Neuronal stem cell (in vitro differentiated cells): Measurements from ENCODE around the gene THY1.
"Not testable (repeated sequence)": the region's sequence is repeated elsewhere in the genome, so short reads cannot be mapped to it uniquely, and the experiment has no call there.

Experiments used
- DNase-seq: peaks from one replicate; pipeline ENCODE4 v3.0.0-alpha.2; 2013; ENCODE audit warnings: low spot score
- H2AFZ ChIP-seq: one replicate; pipeline ENCODE4 v1.6.1; 2013; ENCODE audit warnings: mild to moderate bottlenecking, low read length, inconsistent platforms
- H2AK5ac ChIP-seq: 2 replicates; pipeline ENCODE4 v1.6.1; 2013; ENCODE audit warnings: low read depth, mild to moderate bottlenecking, inconsistent platforms, low read length, moderate library complexity, mixed read lengths
- H2BK120ac ChIP-seq: 2 replicates; pipeline ENCODE4 v1.6.1; 2013; ENCODE audit warnings: low read depth, mild to moderate bottlenecking, inconsistent platforms, low read length, moderate library complexity, mixed read lengths
- H2BK12ac ChIP-seq: one replicate; pipeline ENCODE4 v1.6.1; 2013; ENCODE audit warnings: low read length, inconsistent platforms
- H2BK15ac ChIP-seq: 2 replicates; pipeline ENCODE4 v1.6.1; 2013; ENCODE audit warnings: mild to moderate bottlenecking, low read length, inconsistent platforms, mixed read lengths
- H2BK5ac ChIP-seq: one replicate; pipeline ENCODE4 v1.6.1; 2013; ENCODE audit warnings: inconsistent platforms, mild to moderate bottlenecking, low read length, moderate library complexity
- H3K14ac ChIP-seq: one replicate; pipeline ENCODE4 v1.6.1; 2013; ENCODE audit warnings: low read length, inconsistent platforms
- H3K18ac ChIP-seq: 2 replicates; pipeline ENCODE4 v1.6.1; 2013; ENCODE audit warnings: low read length, inconsistent platforms
- H3K23ac ChIP-seq: 2 replicates; pipeline ENCODE4 v1.6.1; 2013; ENCODE audit warnings: low read depth, mild to moderate bottlenecking, mixed read lengths, low read length, inconsistent platforms; ENCODE audit not compliant: poor library complexity
- H3K27ac ChIP-seq: replicated peaks from 3 replicates; pipeline ENCODE4 v1.5.1; 2013; ENCODE audit warnings: low read length, inconsistent platforms
- H3K27me3 ChIP-seq, 3 experiments: 2 replicates each; pipeline ENCODE4 v1.6.1; 2013; ENCODE audit warnings: low read length in 3 of 3, mild to moderate bottlenecking in 2 of 3, inconsistent platforms in 1 of 3, low read depth in 1 of 3, mixed read lengths in 1 of 3, moderate library complexity in 1 of 3; ENCODE audit not compliant: control insufficient read depth in 3 of 3, insufficient read depth in 3 of 3
- H3K36me3 ChIP-seq, 2 donors: replicated peaks in 1 of 2; 2 replicates each; pipeline ENCODE4 v1.6.1; 2013; ENCODE audit warnings: low read length in 2 of 2; ENCODE audit not compliant: control insufficient read depth in 2 of 2, insufficient read depth in 2 of 2
- H3K4ac ChIP-seq: 2 replicates; pipeline ENCODE4 v1.6.1; 2013; ENCODE audit warnings: inconsistent platforms, mild to moderate bottlenecking, low read length, moderate library complexity
- H3K4me1 ChIP-seq, 2 donors: 1 replicate in 1 of 2; 2 replicates in 1 of 2; pipeline ENCODE4 v1.6.1; 2013; ENCODE audit warnings: low read length in 2 of 2, low read depth in 1 of 2; ENCODE audit not compliant: control insufficient read depth in 2 of 2, insufficient read depth in 1 of 2
- H3K4me2 ChIP-seq: one replicate; pipeline ENCODE4 v1.6.1; 2013; ENCODE audit warnings: mild to moderate bottlenecking, low read length, inconsistent platforms; ENCODE audit not compliant: insufficient read depth, poor library complexity, severe bottlenecking
- H3K4me3 ChIP-seq, 2 donors: 2 replicates each; pipeline ENCODE4 v1.5.1; 2013; ENCODE audit warnings: low read length in 2 of 2, mild to moderate bottlenecking in 2 of 2, inconsistent platforms in 1 of 2, moderate library complexity in 1 of 2
- H3K79me1 ChIP-seq: one replicate; pipeline ENCODE4 v1.6.1; 2013; ENCODE audit warnings: low read depth, mild to moderate bottlenecking, inconsistent platforms, low read length, moderate library complexity
- H3K9ac ChIP-seq: one replicate; pipeline ENCODE4 v1.6.1; 2013; ENCODE audit warnings: mild to moderate bottlenecking, low read depth, low read length, inconsistent platforms; ENCODE audit not compliant: poor library complexity
- H3K9me3 ChIP-seq, 2 donors: replicated peaks in 1 of 2; 2 replicates each; pipeline versions ENCODE3 to v1.6.1; 2013; ENCODE audit warnings: low read length in 2 of 2, mild to moderate bottlenecking in 2 of 2, inconsistent platforms in 1 of 2, low read depth in 1 of 2, mixed read lengths in 1 of 2, moderate library complexity in 1 of 2; ENCODE audit not compliant: control insufficient read depth in 2 of 2, insufficient read depth in 1 of 2
- H4K8ac ChIP-seq: one replicate; pipeline ENCODE4 v1.6.1; 2013; ENCODE audit warnings: low read depth, mild to moderate bottlenecking, inconsistent platforms, low read length, moderate library complexity
- H4K91ac ChIP-seq: one replicate; pipeline ENCODE4 v1.6.1; 2013; ENCODE audit warnings: low read length, low read depth, mild to moderate bottlenecking, inconsistent platforms; ENCODE audit not compliant: poor library complexity
- WGBS, 2 donors: extraction: QIAGEN DNeasy Blood & Tissue Kit; methylation state at CpG; one replicate each; pipeline ENCODE4 v1.1.7; 2013; ENCODE audit warnings: missing lambda C conversion rate in 2 of 2, mixed read lengths in 1 of 2; ENCODE audit not compliant: insufficient read length in 2 of 2, insufficient replicate concordance in 1 of 2; ENCODE audit errors: extremely low coverage in 2 of 2; 5-methylcytosine and 5-hydroxymethylcytosine counted together

THY1 gene

GRCh38 chr11:119437521-119437920 is 14.5 kb upstream of the THY1 start:
- not testable (repeated sequence) for H3K9ac ChIP-seq, H3K4me2 ChIP-seq, DNase-seq, H2AFZ ChIP-seq, H3K18ac ChIP-seq, H3K14ac ChIP-seq, H3K9me3 ChIP-seq, H2BK15ac ChIP-seq, H3K27ac ChIP-seq, H4K8ac ChIP-seq, H3K36me3 ChIP-seq, H2BK5ac ChIP-seq, H2AK5ac ChIP-seq, H3K79me1 ChIP-seq, H4K91ac ChIP-seq, H2BK12ac ChIP-seq, H3K4me3 ChIP-seq, H2BK120ac ChIP-seq, H3K4me1 ChIP-seq, H3K4ac ChIP-seq, H3K23ac ChIP-seq
- H3K27me3 ChIP-seq: peaks cover 0 to 25% (median 0%) of the 10 kb centered on the region in 3 experiments
- WGBS, 2 donors: no CpG with 5 or more reads among the region's 5 CpGs

DNA sequence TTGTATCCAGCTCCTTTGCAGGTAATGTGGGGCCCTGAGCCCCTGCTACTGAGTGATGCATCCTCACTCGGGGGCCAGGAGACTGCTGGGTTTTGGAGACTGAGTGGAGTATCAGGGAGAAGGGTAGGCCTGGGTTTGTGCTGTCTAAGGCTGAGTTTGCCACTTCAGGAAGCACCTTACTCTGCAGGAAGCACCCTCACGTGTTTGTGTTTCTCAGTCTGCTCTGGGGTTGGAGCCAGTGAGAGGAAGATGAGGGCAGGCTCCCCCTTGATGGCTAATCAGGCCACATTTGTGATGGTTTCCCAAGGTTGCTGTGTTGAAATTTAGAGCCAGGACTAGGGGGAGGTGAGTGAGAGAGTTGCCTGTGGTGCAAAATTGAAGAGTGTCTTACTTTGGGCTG is 13.7 kb upstream of the THY1 start:
- no peak overlapping the region for H3K4ac ChIP-seq
- no peaks in the 10 kb centered on the region for H3K79me1 ChIP-seq
- H2BK5ac ChIP-seq: no peak overlapping the region
- no peak overlapping the region for H3K14ac ChIP-seq
- H3K27ac ChIP-seq: no peak overlapping the region
- no peak overlapping the region for H2AFZ ChIP-seq
- H3K9me3 ChIP-seq: no peaks in the 10 kb centered on the region
- H3K9ac ChIP-seq: no peak overlapping the region
- no peak overlapping the region for H3K4me2 ChIP-seq
- H4K8ac ChIP-seq: no peak overlapping the region
- no peak overlapping the region for H3K18ac ChIP-seq
- DNase-seq: no peak
- peaks cover 0 to 33% (median 0%) of the 10 kb centered on the region in 3 experiments for H3K27me3 ChIP-seq
- WGBS, 2 donors: no CpG with 5 or more reads among the region's 2 CpGs
- no peak overlapping the region for H2AK5ac ChIP-seq
- no peak overlapping the region for H2BK12ac ChIP-seq
- no peak overlapping the region for H2BK120ac ChIP-seq
- no peaks in the 10 kb centered on the region for H3K36me3 ChIP-seq
- peaks cover 0 to 11% of the 10 kb centered on the region in 2 donors for H3K4me1 ChIP-seq
- no peak overlapping the region for H2BK15ac ChIP-seq
- no peak overlapping the region for H3K23ac ChIP-seq
- H3K4me3 ChIP-seq: no peak overlapping the region
- no peak overlapping the region for H4K91ac ChIP-seq

- no peak overlapping the region for H3K9ac ChIP-seq
- H2BK15ac ChIP-seq: no peak overlapping the region
- no peak overlapping the region for H3K4ac ChIP-seq
- H3K4me3 ChIP-seq: no peak overlapping the region
- H3K27me3 ChIP-seq: peaks cover 0 to 39% (median 0%) of the 10 kb centered on the region in 3 experiments
- no peak overlapping the region for H2BK120ac ChIP-seq
- H3K23ac ChIP-seq: no peak overlapping the region
- no peak overlapping the region for H4K8ac ChIP-seq
- H2AK5ac ChIP-seq: no peak overlapping the region
- H2BK5ac ChIP-seq: no peak overlapping the region
- H3K18ac ChIP-seq: no peak overlapping the region
- no peaks in the 10 kb centered on the region for H3K36me3 ChIP-seq
- no peak for DNase-seq
- H3K4me2 ChIP-seq: no peak overlapping the region
- no peaks in the 10 kb centered on the region for H3K9me3 ChIP-seq
- no peak overlapping the region for H2BK12ac ChIP-seq
- no peak overlapping the region for H2AFZ ChIP-seq
- no CpG with 5 or more reads among the region's 7 CpGs for WGBS, 2 donors
- H4K91ac ChIP-seq: no peak overlapping the region
- H3K4me1 ChIP-seq: peaks cover 0 to 11% of the 10 kb centered on the region in 2 donors
- H3K14ac ChIP-seq: no peak overlapping the region
- H3K27ac ChIP-seq: no peak overlapping the region
- H3K79me1 ChIP-seq: no peaks in the 10 kb centered on the region
These were observed 13.1 kb upstream of the THY1 start for GRCh38 chr11:119436093-119436492.

DNA sequence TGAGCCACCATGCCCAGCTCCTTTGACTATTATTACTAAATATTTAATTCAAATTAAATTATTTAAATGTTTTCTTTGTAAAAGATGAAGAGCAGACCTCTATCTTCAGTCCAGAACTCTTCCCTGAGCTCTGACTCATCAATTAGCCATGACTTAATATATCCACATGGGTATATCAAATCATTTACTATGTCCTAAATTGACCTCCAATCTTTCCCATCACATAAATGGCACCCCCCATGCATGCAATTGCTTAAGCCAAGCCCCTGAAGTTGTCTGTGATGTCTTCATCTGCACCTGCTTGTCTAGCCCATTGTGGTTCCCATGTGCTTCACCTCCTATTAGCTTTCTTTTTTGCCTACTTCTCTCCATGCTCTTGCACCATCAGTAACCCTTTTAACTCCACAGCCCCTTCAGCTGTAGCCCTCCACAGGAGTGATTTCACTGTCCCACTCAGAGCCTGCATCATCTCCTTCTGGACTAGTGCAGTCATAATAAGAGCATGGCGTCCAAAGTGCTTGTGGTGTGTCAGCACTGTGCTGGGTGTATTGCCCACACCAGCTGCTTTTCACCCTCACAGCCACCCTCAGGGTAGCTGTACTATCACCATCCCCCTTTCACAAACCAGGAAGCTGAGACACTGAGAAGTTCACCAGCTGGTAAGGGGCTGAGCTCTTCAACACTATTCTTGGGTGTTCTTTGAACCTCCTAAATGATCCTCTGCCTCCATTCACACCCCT is 11.8 kb upstream of the THY1 start:
- H3K79me1 ChIP-seq: no peaks in the 10 kb centered on the region
- H3K4me2 ChIP-seq: no peak overlapping the region
- no peak for DNase-seq
- no peak overlapping the region for H3K4ac ChIP-seq
- no peak overlapping the region for H2BK5ac ChIP-seq
- no CpG with 5 or more reads among the region's 1 CpG for WGBS, 2 donors
- H2AFZ ChIP-seq: no peak overlapping the region
- no peaks in the 10 kb centered on the region for H3K36me3 ChIP-seq
- H4K8ac ChIP-seq: no peak overlapping the region
- H3K23ac ChIP-seq: no peak overlapping the region
- H3K14ac ChIP-seq: no peak overlapping the region
- no peak overlapping the region for H3K9ac ChIP-seq
- H3K18ac ChIP-seq: no peak overlapping the region
- H2BK12ac ChIP-seq: no peak overlapping the region
- H2BK15ac ChIP-seq: no peak overlapping the region
- no peak overlapping the region for H2BK120ac ChIP-seq
- H2AK5ac ChIP-seq: no peak overlapping the region
- H3K4me3 ChIP-seq: no peak overlapping the region
- peaks cover 0 to 46% (median 0%) of the 10 kb centered on the region in 3 experiments for H3K27me3 ChIP-seq
- H3K4me1 ChIP-seq: peaks cover 0 to 11% of the 10 kb centered on the region in 2 donors
- H3K9me3 ChIP-seq: no peaks in the 10 kb centered on the region
- no peak overlapping the region for H3K27ac ChIP-seq
- H4K91ac ChIP-seq: no peak overlapping the region
